Measurements from ENCODE around the gene CDH6.

CDH6 gene

GRCh38 chr5:31193591-31194467 lies at the start of gene CDH6:
TSS of gene CDH6 (plus strand) at chr5:31193686. CDS start at chr5:31267474, 73,788 bp downstream.
- DNase-seq (ENCODE audit: low read depth): no peak

- DNase-seq (ENCODE audit: low read depth): no peak
These were observed 49.1 kb upstream of the CDH6 start for GRCh38 chr5:31144364-31144763.

- no peak for DNase-seq (ENCODE audit: low read depth)
These were observed 44.5 kb upstream of the CDH6 start for GRCh38 chr5:31148959-31149475.

DNA sequence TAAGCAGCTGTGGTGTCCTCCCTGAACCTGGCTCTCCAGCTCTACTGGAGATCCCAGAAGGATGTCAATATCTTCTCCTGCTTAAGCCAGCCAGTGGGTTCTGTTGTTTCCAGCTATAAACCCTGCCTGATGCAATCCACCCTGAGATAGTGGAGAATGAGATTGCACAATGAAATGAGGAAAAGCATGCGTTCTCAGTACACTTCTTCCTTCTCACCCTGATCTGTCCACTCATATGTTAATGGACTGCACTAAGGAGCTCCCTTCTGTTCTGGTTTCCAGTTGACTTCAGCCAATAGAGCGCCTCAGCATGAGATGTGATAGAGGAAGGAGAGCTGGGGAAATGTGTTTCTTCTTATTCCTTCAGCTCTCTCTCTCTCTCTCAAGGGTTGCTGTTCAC lies 40.0 kb upstream of the CDH6 start:
- DNase-seq (ENCODE audit: low read depth): no peak

GRCh38 chr5:31156631-31157160 lies 36.8 kb upstream of the CDH6 start:
- DNase-seq (ENCODE audit: low read depth): no peak

- no peak for DNase-seq (ENCODE audit: low read depth)
These were observed 35.8 kb upstream of the CDH6 start for GRCh38 chr5:31157720-31158119.

- DNase-seq (ENCODE audit: low read depth): no peak
These were observed 34.8 kb upstream of the CDH6 start for GRCh38 chr5:31158686-31159085.

- DNase-seq (ENCODE audit: low read depth): no peak
These were observed 31.7 kb upstream of the CDH6 start for GRCh38 chr5:31161781-31162181.

GRCh38 chr5:31165729-31166128 lies 27.8 kb upstream of the CDH6 start:
- DNase-seq (ENCODE audit: low read depth): no peak

- no peak for DNase-seq (ENCODE audit: low read depth)
These were observed 24.1 kb upstream of the CDH6 start for GRCh38 chr5:31169379-31169778.

- DNase-seq (ENCODE audit: low read depth): no peak
These were observed 20.6 kb upstream of the CDH6 start for GRCh38 chr5:31172881-31173280.

GRCh38 chr5:31173614-31174013 lies 19.9 kb upstream of the CDH6 start:
- no peak for DNase-seq (ENCODE audit: low read depth)

DNA sequence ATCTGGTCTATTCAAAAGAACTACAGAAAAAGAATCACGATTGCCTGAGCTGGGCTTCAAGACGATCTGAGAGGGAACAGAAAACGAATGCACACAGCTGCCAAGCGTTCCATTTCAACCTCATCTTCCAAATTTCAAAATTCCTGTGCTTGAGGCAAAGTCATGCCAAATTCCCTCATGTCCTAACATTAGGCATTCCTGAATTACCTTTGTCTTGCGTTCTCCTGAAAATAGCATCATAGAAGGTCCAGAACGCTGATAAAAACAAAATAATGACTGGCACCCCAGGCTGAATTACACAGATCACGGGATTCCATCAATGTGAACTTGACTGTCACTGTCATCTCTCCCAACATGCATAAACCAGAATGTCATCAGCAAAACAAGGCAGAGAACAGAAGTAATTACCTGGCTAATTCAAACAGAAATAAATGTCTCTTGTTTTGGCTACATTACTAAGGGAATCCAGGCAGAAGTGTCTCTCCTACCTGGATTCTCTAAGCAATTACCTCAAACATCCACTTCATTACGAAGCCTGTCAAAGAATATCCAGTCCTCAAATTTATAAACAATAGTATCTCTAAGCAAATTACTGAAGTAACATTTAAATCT lies 12.0 kb upstream of the CDH6 start:
- DNase-seq (ENCODE audit: low read depth): no peak

DNA sequence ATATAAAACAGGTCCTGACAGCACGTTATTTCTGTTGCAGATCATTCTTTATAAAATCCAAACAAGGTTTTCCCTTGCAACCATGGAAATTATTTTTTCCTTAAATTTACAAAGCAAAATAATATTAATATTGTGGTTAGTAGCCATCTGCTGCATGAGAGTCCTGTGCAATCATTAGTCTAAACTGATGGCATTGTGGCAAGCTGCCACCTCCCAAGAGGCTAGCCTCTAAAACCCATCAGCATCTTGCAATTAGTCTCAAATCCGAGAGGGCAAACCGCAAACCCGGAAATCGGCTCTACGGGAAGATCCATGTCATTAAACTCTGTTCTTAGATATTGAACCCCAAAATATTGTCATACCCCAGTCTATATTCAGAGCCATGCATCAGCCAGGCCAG lies 11.3 kb upstream of the CDH6 start:
- DNase-seq (ENCODE audit: low read depth): no peak

GRCh38 chr5:31185951-31186350 lies 7.5 kb upstream of the CDH6 start:
- DNase-seq (ENCODE audit: low read depth): no peak

DNA sequence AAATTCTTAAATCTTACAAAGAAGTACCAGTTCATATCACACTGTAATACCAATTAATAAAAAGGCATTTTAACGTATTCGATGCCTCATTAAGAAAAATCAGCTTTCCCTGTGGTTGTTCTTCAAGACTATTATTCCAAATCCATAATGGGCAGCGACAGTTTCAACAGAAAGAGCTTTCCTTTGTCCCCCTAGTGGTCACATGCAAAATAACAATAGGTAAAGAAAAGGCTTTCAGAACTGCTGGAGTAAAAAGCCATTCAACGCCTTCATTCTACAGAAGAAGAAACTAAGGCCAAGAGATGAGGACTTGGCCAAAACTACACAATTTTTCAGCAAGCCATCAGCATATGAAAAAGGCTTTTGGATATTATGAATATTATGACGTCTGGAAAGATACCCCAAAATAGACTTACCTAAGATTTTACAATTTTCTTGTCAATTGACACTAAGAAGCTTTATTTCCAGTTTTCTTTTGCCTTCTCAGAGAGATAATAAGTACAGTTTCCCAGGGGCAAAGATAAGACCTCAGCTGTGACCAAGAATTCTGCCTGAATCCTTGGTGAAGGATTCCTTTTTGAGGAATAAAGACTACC lies 6.7 kb upstream of the CDH6 start:
- no peak for DNase-seq (ENCODE audit: low read depth)

GRCh38 chr5:31187591-31187990 lies 5.9 kb upstream of the CDH6 start:
- DNase-seq (ENCODE audit: low read depth): no peak

DNA sequence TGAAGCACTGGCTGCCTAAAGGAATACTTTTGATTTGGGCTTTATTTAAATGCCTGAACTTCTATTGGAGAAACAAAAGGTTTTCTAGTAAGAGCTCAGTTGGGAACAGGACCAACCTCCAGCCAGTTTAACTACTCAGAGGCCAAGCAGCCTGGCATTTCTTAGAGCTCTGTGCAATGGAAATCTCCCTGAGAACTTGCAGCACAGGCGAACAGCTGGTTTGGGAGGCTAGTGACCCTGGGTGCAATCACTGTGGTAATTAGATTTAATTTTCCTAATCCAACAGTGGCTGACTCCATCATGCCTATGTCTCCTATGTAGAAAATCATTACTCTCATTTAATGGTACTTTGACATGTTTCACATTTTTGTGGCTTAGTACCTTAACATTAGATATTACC lies 1.0 kb upstream of the CDH6 start:
- DNase-seq (ENCODE audit: low read depth): no peak

DNA sequence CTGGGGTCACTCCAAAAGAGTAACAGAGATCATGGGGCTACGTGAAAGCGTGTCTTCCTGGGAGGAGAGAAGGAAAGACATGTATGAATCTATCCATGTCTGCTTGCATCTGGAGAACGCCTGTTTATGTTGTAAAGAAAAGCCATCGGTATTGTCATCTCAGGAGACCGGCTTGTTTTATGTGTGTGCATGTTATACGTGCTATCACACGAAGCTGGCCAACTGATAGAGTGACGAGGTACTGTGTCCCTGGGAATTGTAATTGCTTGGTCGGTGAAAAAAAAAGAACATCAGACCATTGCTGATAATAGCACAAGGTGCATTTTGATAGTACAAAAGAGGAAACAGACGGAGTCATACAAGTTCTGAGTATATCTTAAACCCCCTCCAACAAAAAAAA lies 370 bp upstream of the CDH6 start:
- DNase-seq (ENCODE audit: low read depth): no peak

GRCh38 chr5:31194468-31194813 lies 955 bp downstream of the CDH6 start:
- no peak for DNase-seq (ENCODE audit: low read depth)

DNA sequence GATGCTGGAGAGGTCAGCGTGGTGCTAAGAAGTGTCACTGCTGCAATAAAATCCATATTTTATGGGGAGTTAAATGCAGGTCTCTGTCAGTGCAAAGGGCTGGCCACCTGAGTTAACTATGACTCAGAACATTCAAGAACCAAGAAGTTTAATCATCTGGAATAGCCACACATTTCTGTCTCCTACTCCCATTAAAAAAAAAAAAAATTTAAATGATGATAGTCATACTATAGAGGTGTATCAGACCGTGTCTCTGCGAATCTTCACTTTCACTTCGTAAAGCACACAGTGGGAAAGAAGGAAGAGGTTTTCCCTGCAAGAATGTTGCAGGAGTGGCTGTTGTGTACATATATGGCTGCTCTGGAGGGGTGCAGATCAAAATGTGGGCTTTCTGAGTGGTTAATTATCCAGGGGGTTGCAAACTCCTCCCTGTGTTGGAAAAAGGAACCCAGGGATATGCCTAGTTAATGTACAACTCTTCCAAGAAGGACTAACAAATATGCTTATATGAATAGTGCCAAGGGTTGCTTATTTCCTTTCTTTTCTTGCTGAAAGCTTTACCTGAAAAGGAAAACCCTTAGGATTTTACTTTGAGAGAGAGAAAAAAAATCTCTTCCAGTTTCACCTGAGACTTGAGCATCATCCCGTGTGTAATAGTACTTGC lies 1.5 kb downstream of the CDH6 start:
- no peak for DNase-seq (ENCODE audit: low read depth)

- DNase-seq (ENCODE audit: low read depth): no peak
These were observed 2.8 kb downstream of the CDH6 start for GRCh38 chr5:31196309-31196708.

Measured in activated T-helper 9 cell treated with anti-CD3 and anti-CD28 coated beads, Interleukin-2, amount 50 U/mL, for 16 hours (primary cell).